GM12873 (cell line): ENCODE data around the gene ADAM19.

Source experiments
- CTCF ChIP-seq: IDR thresholded peaks from 2 replicates; pipeline ENCODE4 v1.5.1; 2012; ENCODE audit warnings: low read depth, mild to moderate bottlenecking, moderate library complexity, low read length, control low read depth; ENCODE audit not compliant: insufficient read depth; ENCODE audit errors: missing control alignments

Gene ADAM19

GRCh38 chr5:157578079-157578780 lies 2.7 kb upstream of the ADAM19 start:
- no peak for TF ChIP-seq CTCF

DNA sequence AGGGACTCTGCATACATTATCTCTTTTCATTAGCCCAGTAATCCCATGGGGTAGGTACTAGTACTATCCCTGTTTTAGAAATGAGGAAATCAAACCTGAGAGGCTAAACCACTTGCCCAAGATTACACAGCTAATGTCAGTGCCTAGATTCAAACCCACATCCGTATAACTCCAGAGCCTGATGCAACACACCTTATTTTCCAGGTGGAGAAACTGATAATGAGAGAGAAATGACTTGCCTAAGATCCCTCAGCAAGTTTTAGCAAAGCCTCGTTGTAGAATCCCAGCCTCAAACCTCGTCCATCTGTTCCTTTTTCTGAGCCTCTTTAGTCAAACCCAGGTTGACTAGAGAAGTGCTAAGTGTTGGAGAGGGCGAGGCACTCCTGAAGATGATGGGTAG lies 1.1 kb upstream of the ADAM19 start:
- TF ChIP-seq CTCF: no peak

DNA sequence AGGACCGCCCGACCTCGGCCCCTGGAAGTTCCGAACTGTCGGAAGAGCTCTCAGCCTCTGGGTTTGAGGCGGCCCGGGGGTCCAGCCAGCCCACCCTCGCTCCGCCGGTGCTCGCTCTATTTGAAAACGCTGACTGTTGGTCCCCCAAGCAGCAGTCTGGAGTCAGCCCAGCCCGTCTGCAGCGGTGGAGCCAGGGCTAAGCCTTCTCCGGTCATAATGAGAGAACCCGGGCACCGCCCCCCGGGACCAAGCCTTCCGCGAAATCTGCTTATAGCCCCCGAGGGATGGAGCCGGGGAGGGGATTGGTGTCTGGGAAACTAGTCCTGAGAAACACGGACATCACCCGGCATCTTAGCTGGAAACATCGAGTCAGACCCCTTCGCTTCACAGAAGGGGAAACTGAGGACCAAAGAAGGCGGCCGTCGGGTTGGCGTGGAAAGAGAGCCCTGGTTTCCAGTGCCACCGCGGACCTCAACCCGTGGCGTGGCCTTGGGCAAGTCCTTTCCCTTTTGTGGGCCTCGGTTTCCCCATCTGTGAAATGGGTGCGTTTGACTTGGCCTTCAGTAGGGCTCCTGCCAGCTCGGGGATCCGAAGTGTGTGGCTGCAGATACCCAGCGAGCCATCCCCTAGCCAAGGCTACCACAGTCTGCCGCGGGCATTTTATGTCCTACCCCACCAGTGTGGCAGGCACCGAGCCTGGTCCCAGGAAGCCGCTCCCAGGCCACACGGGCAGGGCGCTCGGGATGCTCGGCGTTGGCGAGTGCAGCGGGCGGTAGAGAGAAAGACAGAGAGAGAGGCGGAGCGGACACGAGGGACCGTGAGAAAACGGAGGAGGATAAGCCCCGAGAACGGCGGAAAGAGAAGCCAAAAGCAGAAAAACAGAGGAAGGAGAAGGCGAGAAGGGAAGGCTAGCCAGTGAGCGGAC lies 857 bp downstream of the ADAM19 start:
- TF ChIP-seq CTCF: no peak

DNA sequence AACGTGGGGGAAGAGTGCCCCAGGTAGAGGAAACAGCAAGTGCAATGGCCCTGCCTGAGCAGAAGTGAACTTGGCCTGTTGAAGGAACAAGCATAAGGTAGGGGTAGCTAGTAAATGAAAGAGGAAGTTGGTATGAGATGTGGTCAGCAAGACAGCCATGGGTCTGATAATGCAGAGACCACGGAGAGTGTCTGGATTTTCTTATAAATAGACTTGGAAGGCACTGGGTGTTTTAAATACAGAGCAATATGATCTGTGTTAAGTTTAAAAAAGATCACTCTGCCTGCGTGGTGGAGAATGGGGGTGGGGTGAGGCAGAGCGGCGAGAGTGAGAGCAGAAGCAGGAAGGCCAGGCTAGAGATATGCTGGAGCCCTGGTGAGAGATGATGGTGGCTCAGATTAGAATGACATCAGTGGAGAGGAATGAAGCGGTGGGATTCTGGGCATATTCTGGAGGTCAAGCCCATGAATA lies 4.2 kb downstream of the ADAM19 start:
- no peak for TF ChIP-seq CTCF

DNA sequence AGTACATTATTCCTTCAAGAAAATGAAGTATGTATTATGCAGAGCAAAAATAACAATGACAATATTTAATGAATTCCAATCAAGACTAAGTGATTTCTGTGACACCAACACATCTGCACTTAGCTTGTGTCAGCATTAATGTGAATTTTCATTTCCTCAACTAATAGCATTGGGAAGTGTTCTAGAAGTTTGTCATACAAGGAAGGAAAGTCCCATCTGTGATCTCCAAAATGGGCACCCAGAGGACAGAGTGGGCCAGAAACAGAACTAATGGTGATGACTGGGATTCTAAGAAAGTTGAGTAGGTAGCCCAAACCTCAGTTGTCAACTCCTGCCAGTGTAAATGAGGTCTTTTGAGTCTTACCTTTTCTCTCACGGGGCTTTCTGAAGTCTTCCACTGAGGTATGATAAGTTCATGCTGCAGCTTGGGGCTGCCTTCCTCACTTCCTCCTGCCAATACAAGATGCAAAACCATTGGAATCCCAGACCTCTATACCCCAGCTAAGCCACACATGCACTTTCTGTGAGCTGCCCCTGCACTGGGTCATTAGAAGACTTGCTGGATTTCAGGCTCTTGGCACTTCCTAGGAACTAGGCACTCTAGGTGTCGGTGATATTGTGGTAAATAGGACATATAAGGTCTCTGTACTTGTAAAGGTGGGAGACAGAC lies 4.9 kb downstream of the ADAM19 start:
- no peak for TF ChIP-seq CTCF

DNA sequence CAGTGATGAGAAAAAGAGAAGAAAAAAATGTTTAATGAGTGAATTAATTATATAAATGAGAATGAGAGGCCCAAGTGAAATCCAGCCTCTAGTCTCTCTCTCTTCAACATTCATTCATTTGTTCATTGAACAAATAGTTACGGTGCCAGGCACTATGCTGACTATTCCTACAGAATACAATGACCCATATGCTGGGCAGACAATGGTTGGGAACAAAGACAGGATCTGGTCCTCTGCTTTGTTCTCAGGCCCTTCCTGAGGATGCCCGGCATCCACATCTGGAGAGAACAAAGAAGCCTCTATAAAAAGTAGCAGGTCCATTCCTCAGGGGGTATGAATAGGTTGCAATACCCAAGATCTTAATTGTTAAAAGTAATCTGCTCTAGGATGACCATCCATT lies 6.9 kb downstream of the ADAM19 start:
- TF ChIP-seq CTCF: no peak

- TF ChIP-seq CTCF: no peak
These were observed 7.4 kb downstream of the ADAM19 start for GRCh38 chr5:157568222-157568621.
